ENCODE results near the gene LRFN2.

DNA sequence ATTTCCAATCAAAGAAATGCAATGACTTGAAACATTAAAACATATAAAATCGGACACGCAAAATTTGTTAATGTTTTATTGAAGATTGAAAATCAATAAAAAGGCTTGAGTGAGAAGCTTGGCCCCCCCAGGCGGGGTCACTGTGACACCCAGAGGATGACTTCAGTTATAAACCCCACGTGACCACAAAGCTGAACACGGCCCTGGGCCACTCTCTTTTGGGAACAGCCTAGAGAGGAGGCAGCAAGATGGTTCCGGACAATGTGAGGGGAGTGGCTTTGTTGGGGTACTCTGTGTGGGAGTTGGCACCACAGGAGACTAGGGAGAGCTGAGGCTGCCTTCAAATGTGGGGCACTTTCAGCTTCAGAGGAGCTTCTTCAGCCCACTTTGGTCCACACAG lies 172.5 kb downstream of the LRFN2 start:
- no peak for TF ChIP-seq CTCF (optimal IDR thresholded peaks at IDR 0.05 in 1 of 3, IDR thresholded peaks at IDR 0.05 in 1 of 3, conservative IDR thresholded peaks at IDR 0.05 in 1 of 3; ENCODE audit: extremely low read depth in 1 of 3, insufficient read depth in 2 of 3, low read length in 3 of 3)
- TF ChIP-seq EZH2 (IDR thresholded peaks at IDR 0.05; ENCODE audit: low read length) = no peak
